SK-N-SH (cell line): Measurements from ENCODE around the gene MTAP. TPM values are rescaled to one million over a fixed set of nuclear protein-coding genes. Genes with fewer than 3 reads are reported as not detected.

Source experiments
- CTCF ChIA-PET: fragments of 300-600, 350-600 bp; formaldehyde crosslinking; extraction: SDS; loops from one replicate; lab custom pipeline; 2021; lab: Yijun Ruan, JAX
- POLR2A ChIA-PET: fragments of 350-600 bp; sonication (Branson Sonifier 250); formaldehyde crosslinking; extraction: SDS; loops from one replicate; lab custom pipeline; 2020; ENCODE audit warnings: antibody characterized with exemption, inconsistent platforms; lab: Yijun Ruan, JAX
- DNase-seq: peaks from one replicate; pipeline ENCODE4 v3.0.0; 2012
- H2AFZ ChIP-seq: fragments of 200-600 bp; sonication (generic); 2 replicates; pipeline ENCODE4 v1.8.1; 2016; ENCODE audit warnings: antibody characterized with exemption, mild to moderate bottlenecking, low read depth
- H3F3A ChIP-seq: fragments of 200-600 bp; sonication (generic); replicated peaks from 2 replicates; pipeline ENCODE3; 2016; ENCODE audit warnings: antibody characterized with exemption, mild to moderate bottlenecking; ENCODE audit not compliant: insufficient read depth
- H3K27ac ChIP-seq, 2 experiments: fragments of 200-500 bp in 1 of 2; fragments of 200-600 bp in 1 of 2; sonication (Bioruptor generic) in 1 of 2; sonication (generic), shearing (Covaris generic) in 1 of 2; 2 replicates each; pipeline versions ENCODE4 v1.5.1 to v1.6.1; 2014 to 2016; ENCODE audit warnings: low read depth in 2 of 2, inconsistent platforms in 1 of 2, low read length in 1 of 2, mild to moderate bottlenecking in 1 of 2, mixed read lengths in 1 of 2
- H3K27me3 ChIP-seq: fragments of 200-600 bp; sonication (generic), shearing (Covaris generic); 2 replicates; pipeline ENCODE4 v1.6.1; 2016; ENCODE audit warnings: mixed run types; ENCODE audit not compliant: insufficient read depth
- H3K36me3 ChIP-seq, 2 experiments: fragments of 200-500 bp in 1 of 2; fragments of 200-600 bp in 1 of 2; sonication (Bioruptor generic) in 1 of 2; sonication (generic) in 1 of 2; replicated peaks in 1 of 2; 2 replicates each; pipeline versions ENCODE3 to v1.5.1; 2014 to 2016; ENCODE audit warnings: low read length in 1 of 2, mild to moderate bottlenecking in 1 of 2; ENCODE audit not compliant: insufficient read depth in 2 of 2, control insufficient read depth in 1 of 2
- H3K4me1 ChIP-seq, 2 experiments: fragments of 200-500 bp in 1 of 2; fragments of 200-600 bp in 1 of 2; sonication (Bioruptor generic) in 1 of 2; sonication (generic), shearing (Covaris generic) in 1 of 2; 2 replicates each; pipeline versions ENCODE4 v1.5.1 to v1.6.1; 2014 to 2016; ENCODE audit warnings: low read depth in 1 of 2, low read length in 1 of 2, mixed run types in 1 of 2; ENCODE audit not compliant: insufficient read depth in 2 of 2, control insufficient read depth in 1 of 2
- H3K4me2 ChIP-seq: fragments of 200-600 bp; sonication (generic), shearing (Covaris generic); 2 replicates; pipeline ENCODE4 v1.6.1; 2017; ENCODE audit warnings: mixed run types
- H3K4me3 ChIP-seq, 2 experiments: fragments of 200-500 bp in 1 of 2; fragments of 200-600 bp in 1 of 2; sonication (Bioruptor generic) in 1 of 2; sonication (generic), shearing (Covaris generic) in 1 of 2; 2 replicates each; pipeline versions ENCODE4 v1.5.1 to v1.8.1; 2014 to 2016; ENCODE audit warnings: low read depth in 2 of 2, inconsistent platforms in 1 of 2, low read length in 1 of 2, mild to moderate bottlenecking in 1 of 2, mixed read lengths in 1 of 2, moderate library complexity in 1 of 2
- H3K79me2 ChIP-seq: fragments of 200-600 bp; sonication (generic); 2 replicates; pipeline ENCODE4 v1.8.1; 2017; ENCODE audit warnings: mild to moderate bottlenecking; ENCODE audit not compliant: insufficient read depth
- H3K9ac ChIP-seq: fragments of 200-600 bp; sonication (generic); 2 replicates; pipeline ENCODE4 v1.6.1; 2017; ENCODE audit warnings: mixed run types
- H3K9me2 ChIP-seq: fragments of 200-600 bp; sonication (generic); 2 replicates; pipeline ENCODE4 v1.6.1; 2017; ENCODE audit warnings: mixed run types
- H3K9me3 ChIP-seq: fragments of 200-600 bp; sonication (generic); 2 replicates; pipeline ENCODE4 v1.6.1; 2017; ENCODE audit warnings: mixed run types, mild to moderate bottlenecking, moderate library complexity
- H4K20me1 ChIP-seq: fragments of 200-600 bp; sonication (generic); 2 replicates; pipeline ENCODE4 v1.6.1; 2017; ENCODE audit warnings: mild to moderate bottlenecking, mixed run types; ENCODE audit not compliant: insufficient read depth
- CHD2 ChIP-seq: fragments of 150-350 bp; IDR thresholded peaks from 2 replicates; pipeline ENCODE4 v1.6.1; 2018; ENCODE audit warnings: low read length; ENCODE audit not compliant: partially characterized antibody
- ELF1 ChIP-seq: IDR thresholded peaks from 2 replicates; pipeline ENCODE4 v1.4.0; 2012
- EP300 ChIP-seq, 2 experiments: IDR thresholded peaks; 2 replicates each; pipeline versions ENCODE4 v1.4.0 to v1.6.1; 2012; ENCODE audit warnings: borderline replicate concordance in 1 of 2, low read depth in 1 of 2, low read length in 1 of 2
- EZH2phosphoT487 ChIP-seq: fragments of 200-600 bp; sonication (generic); IDR thresholded peaks from 2 replicates; pipeline ENCODE4 v1.6.1; 2017; ENCODE audit warnings: low read depth, mixed run types, mild to moderate bottlenecking, antibody characterized with exemption, moderate library complexity, borderline replicate concordance
- FOXM1 ChIP-seq: IDR thresholded peaks from 2 replicates; pipeline ENCODE4 v1.4.0; 2012; ENCODE audit warnings: low read depth, mild to moderate bottlenecking
- GABPA ChIP-seq: IDR thresholded peaks from 2 replicates; pipeline ENCODE4 v1.4.0; 2012; ENCODE audit warnings: low read depth, mild to moderate bottlenecking
- GATA2 ChIP-seq: sonication (generic); formaldehyde crosslinking; IDR thresholded peaks from 2 replicates; pipeline ENCODE4 v1.5.0; 2020; ENCODE audit warnings: mild to moderate bottlenecking, missing genetic modification reagents
- JUND ChIP-seq: IDR thresholded peaks from 2 replicates; pipeline ENCODE4 v1.4.0; 2012
- MEF2A ChIP-seq: IDR thresholded peaks from 2 replicates; pipeline ENCODE4 v1.4.0; 2012; ENCODE audit warnings: low read depth, borderline replicate concordance
- MXI1 ChIP-seq: IDR thresholded peaks from 2 replicates; pipeline ENCODE4 v1.6.1; 2012; ENCODE audit warnings: mild to moderate bottlenecking, low read depth, low read length, improper control_type of control experiment
- NFIC ChIP-seq: IDR thresholded peaks from 2 replicates; pipeline ENCODE4 v1.4.0; 2012; ENCODE audit warnings: borderline replicate concordance
- NRF1 ChIP-seq: IDR thresholded peaks from 2 replicates; pipeline ENCODE4 v1.6.1; 2012; ENCODE audit warnings: low read depth, mild to moderate bottlenecking, low read length
- POLR2AphosphoS5 ChIP-seq: IDR thresholded peaks from 2 replicates; pipeline ENCODE4 v1.6.1; 2012; ENCODE audit warnings: low read depth, low read length
- RAD21 ChIP-seq: IDR thresholded peaks from 2 replicates; pipeline ENCODE4 v1.6.1; 2012; ENCODE audit warnings: mild to moderate bottlenecking, low read length
- RCOR1 ChIP-seq: fragments of 150-350 bp; IDR thresholded peaks from 2 replicates; pipeline ENCODE4 v1.6.1; 2017; ENCODE audit warnings: antibody characterized with exemption, low read length
- RFX5 ChIP-seq: IDR thresholded peaks from 2 replicates; pipeline ENCODE4 v1.6.1; 2012; ENCODE audit warnings: mild to moderate bottlenecking, improper control_type of control experiment, low read length
- SMC3 ChIP-seq: IDR thresholded peaks from 2 replicates; pipeline ENCODE4 v1.6.1; 2012; ENCODE audit warnings: low read depth, low read length, improper control_type of control experiment
- TAF1 ChIP-seq: IDR thresholded peaks from 2 replicates; pipeline ENCODE4 v1.6.1; 2012; ENCODE audit warnings: low read depth, mild to moderate bottlenecking, low read length, moderate library complexity, borderline replicate concordance
- TCF12 ChIP-seq: IDR thresholded peaks from 2 replicates; pipeline ENCODE4 v1.4.0; 2012
- WGBS: methylation state at CpG from one replicate; pipeline ENCODE4 v1.1.6; 2017; ENCODE audit warnings: low lambda C conversion rate; 5-methylcytosine and 5-hydroxymethylcytosine counted together
- polyA plus RNA-seq, 3 experiments: library from polyadenylated mRNA; depleted of rRNA; stranded (reverse); fragments of >200 nt; gene quantifications; 2 replicates each; pipeline ENCODE4 v1.2.3, GENCODE V29; 2012
- TF ChIP-seq, protein P1 (sequence below): IDR thresholded peaks from 2 replicates; pipeline ENCODE4 v1.4.0; 2012; ENCODE audit warnings: low read depth
- TF ChIP-seq, protein P2 (sequence below): IDR thresholded peaks from 2 replicates; pipeline ENCODE4 v1.6.1; 2012; ENCODE audit warnings: mild to moderate bottlenecking, low read depth, low read length, moderate library complexity
- TF ChIP-seq, protein P3 (sequence below): fragments of 150-350 bp; IDR thresholded peaks from 2 replicates; pipeline ENCODE4 v1.6.1; 2016; ENCODE audit warnings: mild to moderate bottlenecking, low read depth, low read length
- TF ChIP-seq, protein P4 (sequence below): fragments of 150-350 bp; IDR thresholded peaks from 2 replicates; pipeline ENCODE4 v1.6.1; 2017; ENCODE audit warnings: antibody characterized with exemption, low read length, low read depth, borderline replicate concordance
- TF ChIP-seq, protein P5 (sequence below): fragments of 200-600 bp; sonication (generic); IDR thresholded peaks from 2 replicates; pipeline ENCODE4 v1.6.1; 2017; ENCODE audit warnings: antibody characterized with exemption, mild to moderate bottlenecking, moderate library complexity

Gene MTAP
- polyA plus RNA-seq, 1 of the 3 experiments (the other 2 are of a cell fraction): 9.8 TPM

DNA sequence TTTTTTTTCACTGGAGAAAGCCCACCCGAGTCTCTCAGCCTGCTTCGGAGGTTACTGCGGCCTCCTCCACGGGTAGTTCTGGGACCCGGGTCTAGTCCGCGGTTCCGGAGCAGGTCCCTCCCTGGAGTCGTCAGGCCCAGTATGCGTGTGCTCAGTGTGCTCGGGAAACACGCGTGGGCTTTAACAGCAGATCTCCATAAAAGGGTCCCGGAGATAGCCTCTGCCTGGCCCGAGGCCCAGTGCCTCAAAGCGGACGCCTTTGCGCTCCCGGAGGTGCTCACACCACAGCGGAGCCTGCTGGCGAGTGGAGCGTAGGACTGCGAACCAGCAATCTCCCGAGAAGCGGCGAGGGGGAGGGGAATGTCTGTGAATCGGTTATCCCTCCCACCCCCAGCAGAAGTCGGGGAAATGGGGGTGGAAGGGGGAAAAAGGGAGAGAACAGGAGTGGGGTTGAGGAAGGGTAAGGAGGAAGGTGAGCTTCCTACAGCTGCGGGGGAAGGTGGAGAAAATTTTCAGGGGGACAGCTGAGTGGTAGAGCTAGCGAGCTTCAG is 163.0 kb downstream of the MTAP start:
- no peaks in the 10 kb centered on the region for H3K79me2 ChIP-seq
- H3F3A ChIP-seq: peaks cover 4% of the 10 kb centered on the region
- peak overlapping the region; percentile 27 to 46 for H3K4me3 ChIP-seq
- 6% methylated on average over 30 of the region's 30 CpGs for WGBS
- TF ChIP-seq, protein P1, sequence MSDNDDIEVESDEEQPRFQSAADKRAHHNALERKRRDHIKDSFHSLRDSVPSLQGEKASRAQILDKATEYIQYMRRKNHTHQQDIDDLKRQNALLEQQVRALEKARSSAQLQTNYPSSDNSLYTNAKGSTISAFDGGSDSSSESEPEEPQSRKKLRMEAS: peak; percentile 34; the same call in 1 of the 2 replicates
- TF ChIP-seq GABPA: no peak
- no peak for TF ChIP-seq RCOR1
- no peak for TF ChIP-seq EP300 (IDR thresholded peaks at IDR 0.05; ENCODE audit: borderline replicate concordance in 1 of 2, low read depth in 1 of 2, low read length in 1 of 2)
- no peak for TF ChIP-seq JUND
- TF ChIP-seq NRF1: no peak
- TF ChIP-seq, protein P2, sequence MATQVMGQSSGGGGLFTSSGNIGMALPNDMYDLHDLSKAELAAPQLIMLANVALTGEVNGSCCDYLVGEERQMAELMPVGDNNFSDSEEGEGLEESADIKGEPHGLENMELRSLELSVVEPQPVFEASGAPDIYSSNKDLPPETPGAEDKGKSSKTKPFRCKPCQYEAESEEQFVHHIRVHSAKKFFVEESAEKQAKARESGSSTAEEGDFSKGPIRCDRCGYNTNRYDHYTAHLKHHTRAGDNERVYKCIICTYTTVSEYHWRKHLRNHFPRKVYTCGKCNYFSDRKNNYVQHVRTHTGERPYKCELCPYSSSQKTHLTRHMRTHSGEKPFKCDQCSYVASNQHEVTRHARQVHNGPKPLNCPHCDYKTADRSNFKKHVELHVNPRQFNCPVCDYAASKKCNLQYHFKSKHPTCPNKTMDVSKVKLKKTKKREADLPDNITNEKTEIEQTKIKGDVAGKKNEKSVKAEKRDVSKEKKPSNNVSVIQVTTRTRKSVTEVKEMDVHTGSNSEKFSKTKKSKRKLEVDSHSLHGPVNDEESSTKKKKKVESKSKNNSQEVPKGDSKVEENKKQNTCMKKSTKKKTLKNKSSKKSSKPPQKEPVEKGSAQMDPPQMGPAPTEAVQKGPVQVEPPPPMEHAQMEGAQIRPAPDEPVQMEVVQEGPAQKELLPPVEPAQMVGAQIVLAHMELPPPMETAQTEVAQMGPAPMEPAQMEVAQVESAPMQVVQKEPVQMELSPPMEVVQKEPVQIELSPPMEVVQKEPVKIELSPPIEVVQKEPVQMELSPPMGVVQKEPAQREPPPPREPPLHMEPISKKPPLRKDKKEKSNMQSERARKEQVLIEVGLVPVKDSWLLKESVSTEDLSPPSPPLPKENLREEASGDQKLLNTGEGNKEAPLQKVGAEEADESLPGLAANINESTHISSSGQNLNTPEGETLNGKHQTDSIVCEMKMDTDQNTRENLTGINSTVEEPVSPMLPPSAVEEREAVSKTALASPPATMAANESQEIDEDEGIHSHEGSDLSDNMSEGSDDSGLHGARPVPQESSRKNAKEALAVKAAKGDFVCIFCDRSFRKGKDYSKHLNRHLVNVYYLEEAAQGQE: no peak
- TF ChIP-seq, protein P3, sequence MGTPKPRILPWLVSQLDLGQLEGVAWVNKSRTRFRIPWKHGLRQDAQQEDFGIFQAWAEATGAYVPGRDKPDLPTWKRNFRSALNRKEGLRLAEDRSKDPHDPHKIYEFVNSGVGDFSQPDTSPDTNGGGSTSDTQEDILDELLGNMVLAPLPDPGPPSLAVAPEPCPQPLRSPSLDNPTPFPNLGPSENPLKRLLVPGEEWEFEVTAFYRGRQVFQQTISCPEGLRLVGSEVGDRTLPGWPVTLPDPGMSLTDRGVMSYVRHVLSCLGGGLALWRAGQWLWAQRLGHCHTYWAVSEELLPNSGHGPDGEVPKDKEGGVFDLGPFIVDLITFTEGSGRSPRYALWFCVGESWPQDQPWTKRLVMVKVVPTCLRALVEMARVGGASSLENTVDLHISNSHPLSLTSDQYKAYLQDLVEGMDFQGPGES: no peak
- peak; percentile 70 for TF ChIP-seq CHD2
- no peak for TF ChIP-seq RFX5
- TF ChIP-seq TAF1: no peak
- no peak for TF ChIP-seq NFIC
- no peak for TF ChIP-seq MXI1
- no peak for TF ChIP-seq EZH2phosphoT487
- TF ChIP-seq GATA2 (CRISPR knock-in tag): no peak
- TF ChIP-seq MEF2A: no peak
- TF ChIP-seq, protein P4, sequence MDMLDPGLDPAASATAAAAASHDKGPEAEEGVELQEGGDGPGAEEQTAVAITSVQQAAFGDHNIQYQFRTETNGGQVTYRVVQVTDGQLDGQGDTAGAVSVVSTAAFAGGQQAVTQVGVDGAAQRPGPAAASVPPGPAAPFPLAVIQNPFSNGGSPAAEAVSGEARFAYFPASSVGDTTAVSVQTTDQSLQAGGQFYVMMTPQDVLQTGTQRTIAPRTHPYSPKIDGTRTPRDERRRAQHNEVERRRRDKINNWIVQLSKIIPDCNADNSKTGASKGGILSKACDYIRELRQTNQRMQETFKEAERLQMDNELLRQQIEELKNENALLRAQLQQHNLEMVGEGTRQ: no peak
- no peak for TF ChIP-seq ELF1
- TF ChIP-seq, protein P5, sequence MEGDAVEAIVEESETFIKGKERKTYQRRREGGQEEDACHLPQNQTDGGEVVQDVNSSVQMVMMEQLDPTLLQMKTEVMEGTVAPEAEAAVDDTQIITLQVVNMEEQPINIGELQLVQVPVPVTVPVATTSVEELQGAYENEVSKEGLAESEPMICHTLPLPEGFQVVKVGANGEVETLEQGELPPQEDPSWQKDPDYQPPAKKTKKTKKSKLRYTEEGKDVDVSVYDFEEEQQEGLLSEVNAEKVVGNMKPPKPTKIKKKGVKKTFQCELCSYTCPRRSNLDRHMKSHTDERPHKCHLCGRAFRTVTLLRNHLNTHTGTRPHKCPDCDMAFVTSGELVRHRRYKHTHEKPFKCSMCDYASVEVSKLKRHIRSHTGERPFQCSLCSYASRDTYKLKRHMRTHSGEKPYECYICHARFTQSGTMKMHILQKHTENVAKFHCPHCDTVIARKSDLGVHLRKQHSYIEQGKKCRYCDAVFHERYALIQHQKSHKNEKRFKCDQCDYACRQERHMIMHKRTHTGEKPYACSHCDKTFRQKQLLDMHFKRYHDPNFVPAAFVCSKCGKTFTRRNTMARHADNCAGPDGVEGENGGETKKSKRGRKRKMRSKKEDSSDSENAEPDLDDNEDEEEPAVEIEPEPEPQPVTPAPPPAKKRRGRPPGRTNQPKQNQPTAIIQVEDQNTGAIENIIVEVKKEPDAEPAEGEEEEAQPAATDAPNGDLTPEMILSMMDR: peak; percentile 53
- peak; percentile 46 for TF ChIP-seq RAD21
- TF ChIP-seq FOXM1: no peak
- TF ChIP-seq TCF12: no peak
- TF ChIP-seq POLR2AphosphoS5: no peak
- peak; percentile 44 for TF ChIP-seq SMC3
- peak; percentile 80 for DNase-seq
- no peaks in the 10 kb centered on the region for H3K36me3 ChIP-seq
- POLR2A ChIA-PET: no interaction called here
- H4K20me1 ChIP-seq: no peaks in the 10 kb centered on the region
- H3K9me3 ChIP-seq: no peaks in the 10 kb centered on the region
- CTCF ChIA-PET: interaction anchor here (0.7 to 1.2 kb wide), 2 partner anchors 100 to 152 kb away, joined by 3 to 6 read pairs; no protein-coding TSS in a partner anchor
- H3K4me2 ChIP-seq: peak overlapping the region; percentile 61
- H3K4me1 ChIP-seq: peaks cover 0 to 11% of the 10 kb centered on the region in 2 experiments; a peak in 1 of 4 replicates
- no peaks in the 10 kb centered on the region for H3K9me2 ChIP-seq
- H2AFZ ChIP-seq: no peak overlapping the region
- peaks cover 44% of the 10 kb centered on the region for H3K27me3 ChIP-seq
- no peak overlapping the region for H3K9ac ChIP-seq
- H3K27ac ChIP-seq: no peak overlapping the region
